GM18873 (cell line): ENCODE results near the gene MGAT5B.
"Not testable (repeated sequence)": the region's sequence is repeated elsewhere in the genome, so short reads cannot be mapped to it uniquely, and the experiment has no call there.

Experiments used
- ATAC-seq: cut with Tn5 transposase; IDR thresholded peaks from one replicate; pipeline ENCODE4 v1.9.1; 2021; ENCODE audit warnings: mild to moderate bottlenecking, moderate library complexity, moderate number of reproducible peaks; ENCODE audit not compliant: unreplicated experiment, low FRiP score

Gene MGAT5B

DNA sequence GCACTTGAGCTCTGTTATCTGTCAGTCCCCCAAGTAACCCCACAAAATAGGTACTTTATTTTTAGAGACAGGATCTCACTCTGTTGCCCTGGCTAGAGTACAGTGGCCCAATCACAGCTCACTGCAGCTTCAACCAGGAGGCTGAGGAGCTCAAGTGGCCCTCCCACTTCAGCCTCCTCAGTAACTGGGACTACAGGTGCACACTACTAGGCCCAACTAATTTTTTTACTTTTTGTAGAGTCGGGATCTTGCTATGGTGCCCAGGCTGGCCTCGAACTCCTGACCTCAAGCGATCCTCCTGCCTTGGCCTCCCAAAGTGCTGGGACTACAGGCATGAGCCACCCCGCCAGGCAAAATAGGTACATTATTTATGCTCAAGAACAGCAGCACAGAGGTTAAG, 99.6 kb downstream of the MGAT5B start:
- ATAC-seq, result no peak

DNA sequence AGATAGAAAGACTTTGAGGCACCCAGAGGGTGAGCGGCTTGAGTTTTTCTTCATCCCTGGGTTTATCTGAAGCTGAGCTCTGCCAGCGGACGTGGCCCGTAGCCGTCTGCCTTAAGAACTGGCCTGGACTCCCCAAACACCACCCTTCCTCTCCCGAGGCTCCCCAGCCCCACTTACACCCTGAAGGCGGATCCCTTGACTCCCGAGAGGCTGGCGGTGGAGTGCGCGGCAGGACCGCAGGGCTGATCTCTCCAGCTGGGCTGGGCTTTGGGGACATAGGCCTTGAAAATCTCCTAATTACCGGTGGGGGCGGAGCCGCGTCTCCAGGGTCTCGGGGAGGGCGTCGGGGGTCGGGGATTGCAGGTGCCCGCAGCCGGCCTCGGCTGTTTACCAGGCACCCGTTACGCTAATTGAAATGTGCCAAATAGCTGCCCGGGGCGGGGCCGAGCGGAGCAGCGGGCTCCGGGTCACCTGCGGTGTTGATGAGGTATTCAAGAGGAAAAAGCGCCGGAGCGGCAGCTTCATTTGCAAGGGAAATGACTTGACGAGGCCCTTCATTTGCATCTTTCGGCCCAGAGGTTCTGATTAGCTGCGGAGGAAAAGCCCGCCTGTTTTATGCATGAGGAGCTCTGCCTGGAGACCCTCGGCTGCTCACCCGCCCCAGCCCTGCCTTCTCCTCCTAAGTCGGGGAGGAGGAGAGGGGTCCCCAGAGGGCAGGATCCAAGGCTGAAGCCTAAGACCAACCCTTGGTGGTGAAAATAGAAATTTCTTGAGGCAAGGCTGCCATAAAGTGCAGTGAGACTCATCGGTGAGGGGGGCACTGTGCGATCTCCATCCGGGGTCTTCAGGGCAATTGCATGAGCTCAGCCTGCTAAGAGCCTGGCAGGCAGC, 100.7 kb downstream of the MGAT5B start:
- ATAC-seq, result no peak

DNA sequence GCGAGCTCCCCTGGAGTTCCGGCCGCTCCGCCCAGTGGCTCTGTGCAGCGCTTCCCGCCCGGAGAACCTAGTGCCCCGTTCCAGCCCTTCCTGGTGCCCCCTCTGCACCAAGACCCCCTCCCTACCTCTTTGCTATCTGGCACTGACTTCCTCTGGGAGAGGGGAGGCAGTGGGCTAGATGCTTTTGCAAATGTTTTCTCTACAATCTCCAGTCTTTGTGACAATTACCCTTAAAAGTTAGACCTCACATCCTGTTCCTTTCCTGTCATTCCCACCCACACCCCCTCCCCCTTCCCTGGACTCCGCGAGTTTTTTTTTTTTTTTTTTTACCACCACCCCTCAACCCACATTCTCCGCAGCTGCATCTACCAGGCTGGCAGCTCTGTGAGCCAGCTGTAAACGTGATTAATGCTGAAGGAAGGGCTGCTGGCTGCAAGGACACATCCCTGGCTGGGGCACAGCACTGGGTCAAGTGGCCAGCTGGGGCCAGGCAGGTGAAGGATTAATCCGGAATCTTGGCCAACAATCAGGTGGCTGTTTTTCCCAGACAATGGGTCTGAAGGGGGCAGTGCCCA, 101.5 kb downstream of the MGAT5B start:
- no peak for ATAC-seq

DNA sequence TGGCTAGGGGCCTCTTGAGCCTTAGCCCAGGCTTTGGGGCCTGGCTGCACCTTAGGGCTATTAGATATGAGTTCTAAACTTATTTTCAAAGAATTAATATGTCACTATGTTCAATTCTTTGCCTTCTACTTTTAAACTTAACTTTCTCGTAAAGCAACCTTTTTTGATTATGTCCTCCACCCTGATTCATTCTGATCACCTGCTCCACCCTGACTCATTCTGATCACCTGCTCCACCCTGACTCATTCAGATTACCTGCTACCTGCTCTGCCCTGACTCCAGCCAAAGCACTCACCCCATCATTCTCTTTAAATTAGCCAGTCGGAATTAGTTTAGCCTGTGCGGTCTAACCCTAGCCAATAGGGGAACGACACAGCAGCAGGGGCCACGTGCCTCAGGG, 102.0 kb downstream of the MGAT5B start:
- ATAC-seq, result not testable (repeated sequence)

DNA sequence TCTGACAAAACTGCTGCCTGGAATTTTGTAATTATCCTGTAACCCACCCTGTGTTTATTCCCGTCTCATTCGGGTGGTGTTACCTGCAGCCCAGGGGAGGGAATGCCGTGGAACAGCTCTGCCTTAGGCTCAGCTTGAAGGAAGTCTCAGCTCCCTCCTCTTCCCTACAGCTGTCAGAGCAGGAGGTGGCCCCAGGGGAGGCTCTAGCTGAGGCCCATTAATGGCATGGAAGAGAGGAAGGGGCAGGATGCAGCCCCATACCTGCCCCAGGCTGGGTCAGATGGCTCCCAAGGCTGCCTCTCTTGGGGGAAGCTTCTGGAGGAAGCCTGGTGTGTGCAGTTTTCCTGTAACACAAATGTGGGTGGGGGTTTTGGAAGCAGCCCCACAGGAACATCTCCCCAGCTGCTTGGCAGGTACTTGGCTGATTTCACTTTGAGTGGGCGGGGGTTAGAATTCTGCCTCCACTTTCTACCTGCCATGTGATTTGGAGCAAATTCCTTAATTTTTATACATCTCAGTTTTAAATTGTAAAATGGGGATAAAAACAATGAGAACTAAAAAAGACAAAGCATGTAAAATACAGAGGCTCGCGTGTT, 103.9 kb downstream of the MGAT5B start:
- ATAC-seq, result no peak

DNA sequence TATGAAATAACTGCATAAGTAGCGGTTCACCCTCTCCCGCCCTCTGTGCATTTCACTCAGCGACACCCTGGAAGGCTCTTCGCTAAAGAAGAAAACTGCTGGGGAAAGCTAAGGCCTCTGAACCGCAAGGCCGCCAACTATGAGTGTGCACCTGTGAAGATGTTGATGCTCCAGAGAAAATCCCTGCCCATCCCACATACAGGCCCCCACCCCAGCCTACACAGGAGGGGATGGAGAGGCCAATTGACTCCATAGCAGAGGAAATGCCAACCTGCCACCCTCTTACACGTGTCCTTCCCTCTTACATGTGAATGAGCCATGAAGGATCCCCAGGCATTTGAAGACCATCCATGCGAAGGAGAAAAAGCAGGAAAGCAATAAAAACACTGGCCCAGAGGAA, 104.8 kb downstream of the MGAT5B start:
- no peak for ATAC-seq

DNA sequence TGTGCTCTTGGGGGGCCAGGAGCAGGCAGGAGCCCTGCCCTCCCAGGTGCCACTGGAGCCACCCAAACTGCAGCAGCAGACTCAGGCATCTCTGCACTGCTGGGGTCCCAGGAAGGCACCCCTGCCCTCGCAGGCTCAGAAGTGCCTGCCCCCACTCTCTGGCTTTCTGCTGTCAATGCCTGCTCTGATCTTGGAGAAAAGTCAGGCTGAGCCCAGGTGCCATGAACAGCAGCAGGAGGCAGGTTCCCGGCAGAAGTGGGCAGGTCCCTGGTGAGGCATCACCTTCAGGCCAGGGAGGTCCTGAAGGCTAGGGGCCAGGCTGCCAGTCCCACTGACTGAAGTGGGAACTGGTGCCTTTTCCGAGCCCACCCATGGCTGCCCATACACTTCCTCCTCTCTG, 106.5 kb downstream of the MGAT5B start:
- ATAC-seq, result no peak

DNA sequence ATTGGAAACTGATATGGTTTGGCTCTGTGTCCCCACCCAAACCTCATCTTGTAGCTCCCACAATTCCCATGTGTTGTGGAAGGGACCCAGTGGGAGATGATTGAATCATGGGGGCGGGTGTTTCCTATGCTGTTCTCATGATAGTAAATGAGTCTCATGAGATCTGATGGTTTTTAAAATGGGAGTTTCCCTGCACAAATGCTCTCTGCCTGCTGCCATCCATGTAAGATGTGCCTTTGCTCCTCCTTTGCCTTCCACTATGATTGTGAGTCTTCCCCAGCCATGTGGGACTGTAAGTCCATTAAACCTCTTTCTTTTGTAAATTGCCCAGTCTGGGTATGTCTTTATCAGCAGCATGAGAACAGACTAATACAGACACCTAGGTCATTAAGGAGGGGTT, 109.8 kb downstream of the MGAT5B start:
- ATAC-seq, result not testable (repeated sequence)

DNA sequence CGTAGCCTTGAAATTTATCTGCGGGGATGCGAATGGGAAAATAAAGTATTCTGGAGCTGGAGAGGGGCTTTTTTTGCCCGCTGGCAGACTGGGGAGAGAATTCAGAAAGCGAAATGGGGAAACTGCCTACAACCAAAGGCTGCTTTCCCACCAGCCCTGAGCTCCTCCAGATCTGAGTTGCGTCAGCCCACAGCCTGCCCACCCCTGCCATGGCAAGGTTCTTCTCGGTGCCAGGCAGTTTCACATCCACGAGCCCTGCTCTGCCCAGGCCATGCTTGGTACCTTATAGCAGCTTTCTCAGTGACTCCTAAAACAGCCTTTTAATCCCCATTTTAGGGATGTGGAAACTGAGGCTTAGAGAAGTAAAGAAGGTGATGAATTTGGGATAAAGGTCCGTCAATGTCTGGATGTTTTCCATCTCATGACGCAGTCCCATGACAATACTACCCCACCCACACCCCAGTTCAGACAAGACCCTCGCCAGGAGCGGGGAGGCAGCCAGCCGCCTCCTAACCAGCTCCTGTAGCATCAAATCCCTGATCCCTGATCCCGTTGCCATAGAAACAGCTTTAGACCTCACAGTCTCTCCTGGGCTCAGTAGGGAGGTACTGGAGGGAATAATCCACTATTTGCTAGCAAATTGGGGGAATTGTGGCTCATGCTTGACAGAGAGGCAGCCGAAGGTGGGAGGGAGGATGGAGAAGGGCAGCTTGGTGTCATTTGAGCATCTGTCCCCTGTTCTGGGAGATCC, 113.5 kb downstream of the MGAT5B start:
- ATAC-seq, result no peak

DNA sequence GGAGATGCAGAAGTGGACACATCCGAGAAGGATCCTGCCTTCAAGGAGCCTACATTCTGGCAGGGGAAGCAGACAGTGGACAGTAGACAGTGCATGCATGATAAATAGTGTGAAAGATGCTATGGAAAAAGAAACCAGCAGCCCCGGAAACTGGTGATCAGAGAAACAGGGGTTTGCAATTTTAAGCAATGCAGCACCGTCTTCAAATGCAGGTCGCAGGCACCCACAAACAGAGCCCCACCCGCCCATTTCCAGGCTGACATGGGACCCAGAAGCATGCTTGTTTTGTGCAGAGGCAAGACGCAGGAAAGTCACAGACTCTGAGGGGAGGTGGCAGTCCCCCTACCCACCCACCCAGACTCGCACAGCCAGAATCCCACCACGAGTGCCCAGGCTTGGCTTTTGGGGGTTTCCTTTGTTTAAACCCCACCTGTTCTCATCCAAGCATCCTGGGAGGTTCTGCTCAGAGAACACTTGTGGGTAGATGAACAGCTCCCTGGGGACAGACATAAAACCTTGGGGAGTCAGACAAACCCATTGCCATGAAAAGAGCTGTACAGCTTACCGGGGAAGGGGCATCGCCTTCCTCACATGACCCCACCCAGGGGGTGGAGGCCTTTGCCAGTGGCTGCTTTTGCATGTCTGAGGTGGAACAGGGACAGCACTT, 114.3 kb downstream of the MGAT5B start:
- no peak for ATAC-seq

DNA sequence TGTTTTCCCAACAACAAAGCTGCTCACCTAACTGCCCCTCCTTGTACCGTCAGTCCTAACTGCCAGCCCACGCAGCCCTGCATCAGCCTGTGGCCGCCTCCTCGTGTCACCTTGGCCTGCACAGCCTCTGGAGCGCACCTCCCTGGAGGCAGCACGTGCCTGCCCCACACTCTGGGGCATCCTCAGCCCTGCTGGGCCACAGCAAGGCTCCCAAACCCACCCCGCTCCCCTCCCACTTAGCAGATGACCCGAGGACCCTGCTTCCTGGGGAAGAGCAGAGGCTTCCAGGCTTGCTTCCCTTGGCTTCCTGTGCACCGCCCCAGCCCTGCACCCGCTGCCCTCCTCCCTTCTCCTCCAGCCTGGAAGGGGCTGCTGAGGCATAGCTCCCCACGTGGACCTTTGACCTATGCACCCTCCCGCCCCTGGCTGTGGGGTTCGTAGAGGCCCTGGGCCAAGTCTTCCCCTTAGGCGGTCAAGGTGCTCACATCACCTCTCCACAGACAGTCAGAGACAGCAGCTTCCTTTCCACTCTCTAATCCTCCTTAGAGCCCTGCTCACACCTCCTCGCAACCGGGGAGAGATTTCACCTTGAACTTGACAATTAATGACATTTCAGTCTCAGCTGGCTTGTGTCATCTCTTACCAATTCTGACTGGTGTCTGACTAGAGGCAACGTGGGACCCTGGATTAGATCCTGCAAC, 115.0 kb downstream of the MGAT5B start:
- ATAC-seq, result no peak

DNA sequence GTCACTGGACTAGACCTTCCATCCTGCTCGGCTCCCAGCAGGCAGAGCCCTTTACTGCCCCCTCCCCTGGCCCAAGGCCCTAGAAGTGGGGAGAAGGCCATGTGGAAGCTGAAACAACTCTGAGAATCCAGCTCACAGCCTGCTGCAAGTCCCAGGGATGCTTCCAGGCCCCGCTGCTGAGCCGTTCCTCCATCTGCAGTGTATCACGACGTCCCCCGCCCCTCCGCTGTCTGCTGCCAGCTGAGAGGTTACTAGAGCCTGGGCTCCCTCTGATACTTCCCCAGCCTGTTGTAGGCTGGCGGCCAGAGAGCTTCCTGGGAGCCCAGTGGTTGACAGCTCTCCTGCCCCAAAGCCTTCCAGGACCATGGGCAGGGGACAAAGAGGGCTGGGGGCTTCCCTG, 118.2 kb downstream of the MGAT5B start:
- no peak for ATAC-seq

DNA sequence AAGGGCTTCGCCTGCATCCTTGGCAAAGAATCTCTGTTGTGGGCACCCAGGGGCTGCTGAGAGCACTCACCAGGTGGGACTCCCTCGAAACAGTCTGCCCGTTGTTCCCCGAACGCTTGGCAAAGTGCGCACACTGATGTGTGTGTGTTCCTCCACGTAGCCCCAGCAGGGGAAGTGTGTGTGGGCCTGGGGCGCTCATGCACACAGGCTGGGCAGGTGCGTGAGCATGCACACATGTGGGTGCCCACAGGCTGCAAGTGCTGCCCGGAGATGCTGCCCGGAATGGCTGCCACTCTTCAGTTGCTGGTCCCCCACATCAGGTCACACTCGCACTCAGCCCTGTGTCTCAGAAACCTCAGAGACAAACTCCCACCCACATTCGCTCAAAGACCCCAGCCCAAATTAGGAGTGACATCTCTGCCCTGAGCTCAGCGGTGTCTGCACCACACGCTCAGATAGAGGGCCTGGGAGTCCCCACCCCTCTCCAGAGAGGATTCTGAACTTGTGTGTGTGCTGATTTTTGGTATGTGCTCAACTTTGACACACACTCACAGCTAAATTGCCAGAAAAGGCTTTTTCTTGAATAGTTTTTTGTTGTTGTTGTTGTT, 119.4 kb downstream of the MGAT5B start:
- ATAC-seq, result no peak

DNA sequence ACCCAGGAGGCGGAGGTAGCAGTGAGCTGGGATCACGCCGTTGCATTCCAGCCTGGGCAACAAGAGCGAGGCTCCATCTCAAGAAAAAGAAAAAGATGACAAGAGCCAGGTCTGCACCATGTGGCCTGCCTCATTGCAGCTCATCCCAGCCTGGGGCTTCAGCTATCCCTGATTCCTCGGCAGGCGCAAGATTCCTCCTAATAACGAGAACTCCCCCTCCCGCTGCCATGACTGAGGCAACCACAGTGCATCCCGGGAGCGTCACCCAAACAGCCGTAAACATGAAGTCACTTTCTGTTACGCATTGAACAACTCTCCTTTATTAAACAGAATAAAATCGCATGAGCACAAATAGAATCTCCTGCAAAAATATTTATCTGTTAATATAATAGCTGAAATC, 120.6 kb downstream of the MGAT5B start:
- no peak for ATAC-seq

DNA sequence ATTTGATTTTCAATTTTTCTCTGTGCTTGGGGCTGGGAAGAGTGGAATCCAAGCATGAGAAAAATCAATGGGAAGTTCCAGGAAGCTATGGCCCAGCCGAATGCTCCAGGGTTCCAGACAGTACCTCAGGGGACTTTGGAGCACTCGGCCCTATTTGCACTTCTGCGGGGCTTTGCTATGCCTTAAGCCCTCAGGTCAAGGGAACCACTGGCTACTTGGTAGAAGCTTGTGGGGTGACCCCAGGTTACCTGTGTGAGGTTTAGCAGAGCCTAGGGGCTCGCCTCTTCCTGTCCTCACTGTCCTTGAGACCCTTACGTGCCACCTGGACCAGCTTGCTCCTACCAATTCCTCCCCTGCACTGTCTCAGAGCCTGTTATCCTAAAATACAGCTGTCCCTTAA, 121.3 kb downstream of the MGAT5B start:
- ATAC-seq, result no peak

DNA sequence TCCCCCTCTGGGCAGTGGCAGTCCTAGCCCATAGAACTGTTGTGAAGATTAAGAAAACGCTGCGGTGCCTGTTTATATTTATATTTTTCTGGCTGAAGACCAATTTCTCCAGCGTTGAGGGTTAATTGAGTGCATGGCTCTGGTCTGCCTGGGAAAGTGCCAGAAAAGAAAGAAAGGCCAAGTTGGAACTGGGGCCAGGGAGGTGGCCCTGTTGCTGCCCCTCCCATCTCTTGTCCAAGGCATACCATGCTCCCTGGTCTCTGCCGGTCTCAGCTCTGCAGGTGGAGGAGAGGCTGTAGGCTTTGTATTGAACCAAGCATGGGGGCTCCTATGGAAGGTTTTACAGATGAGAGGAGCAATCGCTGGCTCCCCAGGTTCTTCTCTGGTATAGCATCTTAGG, 124.7 kb downstream of the MGAT5B start:
- no peak for ATAC-seq

DNA sequence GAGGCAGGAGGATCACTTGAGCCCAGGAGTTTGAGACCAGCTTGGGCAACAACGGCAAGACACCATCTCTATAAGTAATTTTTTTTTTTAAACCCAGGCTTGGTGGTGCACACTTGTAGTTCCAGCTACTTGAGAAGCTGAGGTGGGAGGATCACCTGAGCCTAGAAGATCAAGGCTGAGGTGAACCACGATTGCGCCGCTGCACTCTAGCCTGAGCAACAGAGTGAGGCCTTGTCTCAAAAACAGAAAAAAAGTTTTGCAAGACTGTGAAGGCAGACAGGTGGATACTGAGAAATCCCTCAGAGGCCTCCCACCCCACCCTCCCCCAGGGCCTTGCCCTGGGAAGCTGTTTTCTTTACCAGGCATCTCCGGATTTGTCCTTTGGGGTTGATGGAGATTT, 125.4 kb downstream of the MGAT5B start:
- ATAC-seq, result no peak

DNA sequence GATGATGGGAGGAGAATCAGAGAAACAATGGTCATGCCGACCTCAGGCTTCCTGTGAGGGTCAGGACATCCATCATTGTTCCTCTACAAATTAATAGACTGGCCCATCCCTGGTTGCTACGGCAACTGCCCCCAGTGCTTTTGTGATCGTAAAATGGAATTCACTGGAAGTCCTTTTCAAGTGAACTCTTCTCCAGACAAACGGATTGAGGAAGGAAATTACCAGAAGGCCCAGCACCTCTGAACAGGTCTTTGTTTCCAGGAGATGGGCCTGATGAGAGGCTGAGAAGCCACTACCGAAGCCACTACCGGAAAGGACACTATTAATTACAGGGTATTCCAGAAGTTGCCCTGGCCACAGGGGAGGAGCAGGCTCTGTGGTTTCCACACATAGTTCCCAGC, 126.0 kb downstream of the MGAT5B start:
- no peak for ATAC-seq

DNA sequence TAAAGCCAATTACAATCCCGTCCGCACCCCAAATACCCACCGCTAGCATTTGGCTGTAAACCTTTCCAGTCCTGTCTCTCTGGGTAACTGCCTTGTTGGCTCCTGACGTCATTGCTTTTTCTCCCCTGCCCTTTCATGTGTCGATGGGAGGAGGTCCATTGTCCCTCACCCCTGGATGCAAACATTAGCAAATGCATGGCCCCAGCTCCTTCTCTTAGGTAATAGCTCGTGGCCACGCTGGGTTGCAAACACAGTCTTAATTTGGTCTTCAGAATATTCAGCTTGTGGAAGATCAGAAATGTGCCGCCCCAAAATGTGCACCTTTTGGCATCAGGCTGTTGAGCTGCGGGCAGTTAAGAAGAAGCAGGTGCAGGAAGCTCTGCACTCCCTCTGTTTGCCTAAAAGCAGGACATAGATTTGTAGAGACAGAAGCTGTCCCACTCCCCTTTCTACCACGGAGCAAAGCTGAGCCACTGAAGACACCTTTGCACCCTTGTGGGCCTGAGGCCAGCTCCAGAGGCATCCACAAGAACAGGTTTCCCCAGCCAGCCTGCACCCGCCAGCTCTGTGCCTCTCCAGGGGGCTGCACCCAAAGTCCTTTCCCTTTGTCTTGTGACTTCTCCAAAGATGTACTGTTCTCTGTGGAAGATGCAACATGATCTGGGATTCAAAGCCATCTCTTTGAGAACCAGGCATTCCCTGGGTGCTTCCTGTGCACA, 127.3 kb downstream of the MGAT5B start:
- no peak for ATAC-seq
